Measurements from ENCODE around the gene ZNF423. TPM values are rescaled to one million over a fixed set of nuclear protein-coding genes. Genes with fewer than 3 reads are reported as not detected.

The ZNF423 gene
- total RNA-seq, 1 experiment from 2014 or later: not detected

DNA sequence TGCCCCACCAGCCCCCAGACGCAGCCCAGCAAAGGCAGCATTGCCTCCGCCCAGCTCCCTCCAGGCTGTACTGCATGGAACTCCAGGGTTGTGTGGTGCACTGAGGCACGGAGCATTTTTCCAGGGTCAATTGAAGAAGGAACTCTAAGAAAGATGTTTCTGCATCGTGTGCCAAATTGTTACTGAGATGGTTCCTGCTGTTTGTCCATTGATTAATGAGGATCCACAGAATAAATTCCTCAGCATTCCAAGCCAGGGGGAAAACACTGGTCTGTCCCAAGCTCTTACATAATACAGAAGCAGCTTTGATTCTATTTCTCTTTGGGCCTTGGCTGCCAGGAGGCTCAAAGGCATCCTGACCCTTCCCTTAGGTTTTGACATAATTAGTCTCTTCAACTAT is 80.9 kb downstream of the ZNF423 start:
- H3K27me3 Mint-ChIP-seq (ENCODE audit: unreplicated experiment): peaks cover 76% of the 10 kb centered on the region
- no peak overlapping the region for H3K27ac Mint-ChIP-seq (ENCODE audit: unreplicated experiment)
- TF ChIP-seq, protein P1, sequence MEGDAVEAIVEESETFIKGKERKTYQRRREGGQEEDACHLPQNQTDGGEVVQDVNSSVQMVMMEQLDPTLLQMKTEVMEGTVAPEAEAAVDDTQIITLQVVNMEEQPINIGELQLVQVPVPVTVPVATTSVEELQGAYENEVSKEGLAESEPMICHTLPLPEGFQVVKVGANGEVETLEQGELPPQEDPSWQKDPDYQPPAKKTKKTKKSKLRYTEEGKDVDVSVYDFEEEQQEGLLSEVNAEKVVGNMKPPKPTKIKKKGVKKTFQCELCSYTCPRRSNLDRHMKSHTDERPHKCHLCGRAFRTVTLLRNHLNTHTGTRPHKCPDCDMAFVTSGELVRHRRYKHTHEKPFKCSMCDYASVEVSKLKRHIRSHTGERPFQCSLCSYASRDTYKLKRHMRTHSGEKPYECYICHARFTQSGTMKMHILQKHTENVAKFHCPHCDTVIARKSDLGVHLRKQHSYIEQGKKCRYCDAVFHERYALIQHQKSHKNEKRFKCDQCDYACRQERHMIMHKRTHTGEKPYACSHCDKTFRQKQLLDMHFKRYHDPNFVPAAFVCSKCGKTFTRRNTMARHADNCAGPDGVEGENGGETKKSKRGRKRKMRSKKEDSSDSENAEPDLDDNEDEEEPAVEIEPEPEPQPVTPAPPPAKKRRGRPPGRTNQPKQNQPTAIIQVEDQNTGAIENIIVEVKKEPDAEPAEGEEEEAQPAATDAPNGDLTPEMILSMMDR (IDR thresholded peaks at IDR 0.05; ENCODE audit: unreplicated experiment): no peak
- intact Hi-C loops (cut with micrococcal nuclease; ENCODE audit: unreplicated experiment): no loop called here
- CTCF ChIA-PET: interaction anchor here (0.6 kb wide), 2 partner anchors 503 to 1275 kb away, joined by 4 to 6 read pairs; no protein-coding TSS in a partner anchor
- H3K4me1 Mint-ChIP-seq (ENCODE audit: low read depth, unreplicated experiment): no peaks in the 10 kb centered on the region
- no peaks in the 10 kb centered on the region for H3K36me3 Mint-ChIP-seq (ENCODE audit: insufficient read depth, unreplicated experiment)
- no peak for DNase-seq
- no TSS peak for BruUV-seq (replicated peaks)
- no peak overlapping the region for H3K4me3 Mint-ChIP-seq (ENCODE audit: low read depth, unreplicated experiment)
- H3K9me3 Mint-ChIP-seq (ENCODE audit: low read depth, unreplicated experiment): peaks cover 2% of the 10 kb centered on the region

DNA sequence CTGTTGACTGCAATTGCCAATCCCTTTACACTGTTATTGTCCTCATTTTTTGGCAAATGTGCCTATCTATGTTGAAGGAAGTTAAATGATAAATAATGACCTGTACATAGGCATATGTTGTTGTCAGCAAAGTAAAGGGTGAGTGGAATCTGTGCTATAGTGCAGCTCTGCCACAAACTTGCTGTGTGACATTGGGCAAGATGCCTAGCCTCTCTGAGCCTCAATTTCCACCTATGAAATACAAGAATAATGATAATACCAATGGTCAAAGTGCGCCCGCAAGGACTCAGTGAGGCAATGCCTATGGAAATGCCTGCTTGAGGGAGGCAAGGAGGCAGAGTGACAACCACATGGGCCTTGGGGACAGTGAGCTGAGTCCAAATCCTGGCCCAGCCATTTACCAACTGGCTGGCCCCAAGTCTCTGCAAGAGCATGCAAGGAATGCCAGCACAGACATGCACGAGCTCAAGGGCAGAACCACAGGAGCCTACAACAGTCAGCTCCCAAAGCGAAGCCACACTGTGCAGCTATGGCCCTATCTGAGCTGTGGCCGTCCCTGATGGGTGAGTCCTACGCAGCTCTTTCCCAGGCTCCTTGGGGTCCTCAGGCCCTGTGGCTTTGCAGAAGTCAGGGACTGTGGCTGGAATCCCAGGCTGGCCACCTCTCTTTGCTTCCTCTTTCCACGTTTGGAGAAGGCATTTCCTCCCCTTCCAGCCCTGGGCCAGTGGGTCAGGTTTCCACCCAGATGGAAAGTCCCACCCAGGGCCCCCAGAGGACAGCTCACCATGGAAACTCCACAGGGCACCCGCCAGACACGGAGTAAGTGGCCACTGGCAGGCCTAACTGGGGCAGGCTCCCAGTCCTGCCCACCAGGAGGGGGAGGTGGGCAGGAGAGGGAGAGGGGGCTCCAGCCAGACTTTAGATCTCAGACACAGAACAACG is 82.1 kb downstream of the ZNF423 start:
- Mint-ChIP-seq H3K4me1 (ENCODE audit: low read depth, unreplicated experiment) (no peaks in the 10 kb centered on the region), H3K27ac (ENCODE audit: unreplicated experiment) (no peak overlapping the region), H3K36me3 (ENCODE audit: insufficient read depth, unreplicated experiment) (no peaks in the 10 kb centered on the region), H3K4me3 (ENCODE audit: low read depth, unreplicated experiment) (no peak overlapping the region), H3K9me3 (ENCODE audit: low read depth, unreplicated experiment) (peaks cover 2% of the 10 kb centered on the region), H3K27me3 (ENCODE audit: unreplicated experiment) (peaks cover 76% of the 10 kb centered on the region)
- CTCF ChIA-PET: no interaction called here
- no peak for DNase-seq
- intact Hi-C loops (cut with micrococcal nuclease; ENCODE audit: unreplicated experiment): no loop called here
- TF ChIP-seq, protein P1 (IDR thresholded peaks at IDR 0.05; ENCODE audit: unreplicated experiment): no peak
- BruUV-seq (replicated peaks): no TSS peak

DNA sequence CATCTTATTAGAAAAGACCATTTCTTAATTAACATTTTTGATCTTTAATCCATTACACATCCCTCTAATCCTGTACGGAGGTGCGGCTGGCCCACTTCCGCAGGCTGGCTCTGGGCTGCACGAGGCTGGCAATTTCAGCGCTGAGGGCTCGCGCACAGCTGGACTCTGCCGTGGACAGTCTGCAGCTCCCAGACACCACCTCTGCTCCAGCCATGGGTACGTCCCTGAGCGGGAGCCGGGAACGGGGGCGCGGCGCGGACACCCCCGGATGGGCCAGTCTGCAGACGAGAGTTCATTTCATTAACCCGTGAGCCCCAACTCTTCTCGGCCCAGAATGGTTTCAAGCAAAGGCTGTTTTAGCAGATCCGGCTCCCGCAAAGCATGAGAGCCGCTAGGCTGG is 87.9 kb downstream of the ZNF423 start:
- no peak overlapping the region for H3K4me3 Mint-ChIP-seq (ENCODE audit: low read depth, unreplicated experiment)
- DNase-seq: no peak
- no TSS peak for BruUV-seq (replicated peaks)
- H3K27me3 Mint-ChIP-seq (ENCODE audit: unreplicated experiment): peaks cover 100% of the 10 kb centered on the region
- no peaks in the 10 kb centered on the region for H3K36me3 Mint-ChIP-seq (ENCODE audit: insufficient read depth, unreplicated experiment)
- CTCF ChIA-PET: no interaction called here
- no peaks in the 10 kb centered on the region for H3K4me1 Mint-ChIP-seq (ENCODE audit: low read depth, unreplicated experiment)
- no peak overlapping the region for H3K27ac Mint-ChIP-seq (ENCODE audit: unreplicated experiment)
- H3K9me3 Mint-ChIP-seq (ENCODE audit: low read depth, unreplicated experiment): peaks cover 2% of the 10 kb centered on the region
- TF ChIP-seq, protein P1 (IDR thresholded peaks at IDR 0.05; ENCODE audit: unreplicated experiment): no peak
- intact Hi-C loops (cut with micrococcal nuclease; ENCODE audit: unreplicated experiment): no loop called here

DNA sequence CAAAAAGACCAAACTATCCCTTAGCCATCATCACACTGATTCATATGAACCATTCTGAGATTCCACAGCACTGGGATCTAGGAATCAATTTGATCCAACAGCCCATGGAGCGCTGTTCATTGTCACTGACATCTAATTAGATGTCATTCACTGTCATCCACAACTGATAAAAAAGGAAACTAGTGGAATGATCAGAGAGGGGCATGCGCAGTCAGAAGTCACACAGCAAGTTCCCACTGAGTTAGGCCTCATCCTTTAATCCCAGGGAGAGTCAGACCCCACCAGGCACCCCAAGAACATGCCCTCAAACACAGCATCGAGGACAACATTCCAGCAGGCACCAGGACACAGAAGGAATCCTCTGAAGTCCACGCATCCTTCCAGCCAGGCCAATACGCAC is 88.5 kb downstream of the ZNF423 start:
- CTCF ChIA-PET: no interaction called here
- DNase-seq: no peak
- no TSS peak for BruUV-seq (replicated peaks)
- Mint-ChIP-seq H3K4me1 (ENCODE audit: low read depth, unreplicated experiment) (no peaks in the 10 kb centered on the region), H3K4me3 (ENCODE audit: low read depth, unreplicated experiment) (no peak overlapping the region), H3K27me3 (ENCODE audit: unreplicated experiment) (peaks cover 100% of the 10 kb centered on the region), H3K27ac (ENCODE audit: unreplicated experiment) (no peak overlapping the region), H3K36me3 (ENCODE audit: insufficient read depth, unreplicated experiment) (no peaks in the 10 kb centered on the region), H3K9me3 (ENCODE audit: low read depth, unreplicated experiment) (peaks cover 2% of the 10 kb centered on the region)
- TF ChIP-seq, protein P1 (IDR thresholded peaks at IDR 0.05; ENCODE audit: unreplicated experiment): no peak
- intact Hi-C loops (cut with micrococcal nuclease; ENCODE audit: unreplicated experiment): no loop called here

All from Calu3 (cell line).